Ovary (tissue), 3 donors: ENCODE data around the gene DENND2A.

Experiments
- POLR2A ChIP-seq: fragments of 450-650 bp; IDR thresholded peaks from one replicate; pipeline ENCODE4 v1.6.1; 2017; ENCODE audit warnings: antibody characterized with exemption, mild to moderate bottlenecking, moderate library complexity
- TF ChIP-seq, protein P1 (sequence below), 3 donors: fragments of 450-650 bp in 2 of 3; fragments of 200-600 bp in 1 of 3; IDR thresholded peaks; one replicate each; pipeline versions ENCODE4 v1.5.1 to v1.8.0; 2016 to 2022; ENCODE audit warnings: antibody characterized with exemption in 3 of 3, mild to moderate bottlenecking in 1 of 3
- donor health status: DM: no; HTN: no; CAD: no.

DNA sequence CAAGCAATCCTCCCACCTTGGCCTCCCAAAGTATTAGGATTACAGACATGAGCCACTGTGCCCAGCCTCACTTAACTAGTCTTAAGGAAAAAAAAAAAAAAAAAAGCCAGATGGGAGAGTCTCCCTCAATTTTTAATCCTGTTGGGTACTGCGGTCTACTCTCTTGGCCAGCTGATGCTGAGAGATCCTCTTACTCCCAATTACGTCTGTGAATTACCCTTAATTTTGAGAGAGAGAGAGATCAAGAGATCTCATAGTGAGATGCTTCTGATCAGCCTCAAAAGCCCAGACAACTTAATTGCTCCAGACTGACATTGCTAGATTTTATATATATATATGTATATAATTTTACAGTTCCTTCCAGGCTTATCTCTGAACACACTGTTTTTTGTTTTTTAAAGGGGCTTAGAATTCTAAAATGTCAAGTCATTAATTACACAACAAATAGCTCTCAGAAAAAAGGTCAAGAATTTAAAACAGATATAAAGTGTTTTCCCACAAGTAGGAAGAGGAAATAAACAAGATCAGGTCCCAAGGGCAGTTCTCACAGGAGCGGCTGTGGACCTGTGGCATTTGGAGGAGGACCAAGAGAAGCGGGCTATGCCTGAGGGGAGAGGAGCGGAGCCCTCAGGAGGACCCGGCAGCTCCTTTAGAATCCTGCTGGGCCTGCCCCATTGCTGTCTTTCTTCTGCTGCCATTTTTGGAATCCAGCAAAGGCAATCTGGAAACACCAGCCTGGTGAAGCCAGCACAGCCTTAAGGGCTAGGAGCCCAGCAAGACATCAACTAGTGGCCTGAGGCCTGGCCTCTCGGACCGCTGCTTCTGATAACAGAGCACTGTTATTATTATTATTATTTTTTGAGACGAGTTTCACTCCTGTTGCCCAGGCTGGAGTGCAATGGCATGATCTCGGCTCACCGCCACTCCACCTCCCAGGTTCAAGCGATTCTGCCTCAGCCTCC is 30.1 kb downstream of the DENND2A start:
- TF ChIP-seq, protein P1, sequence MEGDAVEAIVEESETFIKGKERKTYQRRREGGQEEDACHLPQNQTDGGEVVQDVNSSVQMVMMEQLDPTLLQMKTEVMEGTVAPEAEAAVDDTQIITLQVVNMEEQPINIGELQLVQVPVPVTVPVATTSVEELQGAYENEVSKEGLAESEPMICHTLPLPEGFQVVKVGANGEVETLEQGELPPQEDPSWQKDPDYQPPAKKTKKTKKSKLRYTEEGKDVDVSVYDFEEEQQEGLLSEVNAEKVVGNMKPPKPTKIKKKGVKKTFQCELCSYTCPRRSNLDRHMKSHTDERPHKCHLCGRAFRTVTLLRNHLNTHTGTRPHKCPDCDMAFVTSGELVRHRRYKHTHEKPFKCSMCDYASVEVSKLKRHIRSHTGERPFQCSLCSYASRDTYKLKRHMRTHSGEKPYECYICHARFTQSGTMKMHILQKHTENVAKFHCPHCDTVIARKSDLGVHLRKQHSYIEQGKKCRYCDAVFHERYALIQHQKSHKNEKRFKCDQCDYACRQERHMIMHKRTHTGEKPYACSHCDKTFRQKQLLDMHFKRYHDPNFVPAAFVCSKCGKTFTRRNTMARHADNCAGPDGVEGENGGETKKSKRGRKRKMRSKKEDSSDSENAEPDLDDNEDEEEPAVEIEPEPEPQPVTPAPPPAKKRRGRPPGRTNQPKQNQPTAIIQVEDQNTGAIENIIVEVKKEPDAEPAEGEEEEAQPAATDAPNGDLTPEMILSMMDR (IDR thresholded peaks at IDR 0.05): no peak
- TF ChIP-seq POLR2A: no peak
